ENCODE results near the gene PEMT.

PEMT gene

GRCh38 chr17:17528696-17529652 lies 62.5 kb downstream of the PEMT start:
- DNase-seq: no peak

GRCh38 chr17:17527956-17528500 lies 63.5 kb downstream of the PEMT start:
- DNase-seq: no peak

GRCh38 chr17:17527534-17527933 lies 64.0 kb downstream of the PEMT start:
- no peak for DNase-seq

DNA sequence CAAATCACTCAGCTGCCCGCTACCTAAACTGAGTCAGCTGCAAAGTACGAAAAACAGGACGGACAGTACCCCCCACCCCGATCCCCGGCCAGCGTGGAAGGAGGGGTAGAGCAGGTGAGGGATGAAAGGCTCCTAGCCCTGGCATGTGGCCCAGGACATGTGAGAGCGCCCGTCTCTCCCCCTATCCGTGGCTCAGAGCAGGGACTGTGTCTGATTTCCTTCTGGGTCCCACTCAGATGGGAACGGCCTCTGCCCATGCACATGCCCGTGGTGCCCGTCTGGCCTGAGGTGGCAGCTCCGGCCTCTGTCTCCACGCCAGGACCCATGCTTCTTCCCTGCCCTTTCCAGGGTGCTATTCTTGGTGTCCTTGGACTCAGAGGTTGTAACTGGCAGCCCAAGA lies 65.1 kb downstream of the PEMT start:
- DNase-seq: no peak

DNA sequence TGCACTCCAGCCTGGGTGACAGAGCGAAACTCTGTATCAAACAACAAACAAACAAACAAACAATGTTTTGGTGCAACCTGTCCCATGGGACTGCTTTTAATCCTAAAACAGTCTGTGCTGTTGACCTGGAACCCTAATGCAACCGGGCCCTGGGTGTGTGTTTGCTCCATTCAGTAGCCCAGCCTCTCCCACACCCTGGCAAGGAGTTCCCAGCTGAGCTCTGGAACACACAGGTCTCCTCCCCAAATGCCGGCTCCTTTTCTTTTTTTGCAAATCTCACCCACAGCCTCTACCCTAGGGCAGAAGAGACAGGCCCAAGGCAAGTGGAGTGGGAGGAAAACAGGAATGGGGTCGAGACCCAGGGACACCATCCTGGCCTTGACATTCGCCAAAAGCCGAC lies 65.6 kb downstream of the PEMT start:
- DNase-seq: no peak

GRCh38 chr17:17525311-17525710 lies 66.2 kb downstream of the PEMT start:
- no peak for DNase-seq

- no peak for DNase-seq
Observed at GRCh38 chr17:17523731-17524490, 67.6 kb downstream of the PEMT start.

DNA sequence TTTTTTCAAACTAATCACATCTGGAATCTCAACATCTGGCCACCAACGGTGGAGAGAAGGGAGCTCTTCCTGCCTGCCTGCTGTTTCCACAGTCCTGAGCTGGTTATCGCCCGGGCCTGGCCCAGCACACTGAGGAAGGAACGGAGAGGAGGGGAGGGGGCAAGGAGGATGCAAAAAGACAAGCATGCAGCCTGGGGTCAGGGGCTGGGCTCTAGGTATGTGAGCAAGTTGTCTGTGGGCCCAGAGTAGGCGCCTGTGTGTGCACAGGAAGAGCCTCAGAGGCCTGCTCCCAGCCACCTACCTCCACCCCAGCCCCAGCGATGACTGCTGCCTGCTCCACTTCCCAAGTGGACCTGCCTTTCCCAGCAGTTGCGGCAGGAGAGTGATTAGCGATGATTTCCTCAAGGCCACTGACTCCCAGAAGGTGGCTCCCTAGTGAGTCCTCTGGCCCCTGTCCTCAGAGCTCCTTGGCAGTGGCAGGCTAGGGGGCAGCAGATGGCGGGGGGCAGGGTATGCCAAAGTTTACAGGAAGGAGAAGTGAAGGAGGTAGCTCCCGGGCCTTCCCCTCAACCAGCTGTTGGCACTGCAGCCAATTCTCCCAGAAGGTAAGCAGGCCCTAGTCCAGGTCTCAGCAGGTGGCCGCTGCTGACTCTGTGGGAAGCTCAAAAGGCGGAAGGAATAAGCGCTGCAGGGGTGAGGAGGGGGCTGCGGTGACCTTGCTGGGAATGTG lies 68.3 kb downstream of the PEMT start:
- no peak for DNase-seq

DNA sequence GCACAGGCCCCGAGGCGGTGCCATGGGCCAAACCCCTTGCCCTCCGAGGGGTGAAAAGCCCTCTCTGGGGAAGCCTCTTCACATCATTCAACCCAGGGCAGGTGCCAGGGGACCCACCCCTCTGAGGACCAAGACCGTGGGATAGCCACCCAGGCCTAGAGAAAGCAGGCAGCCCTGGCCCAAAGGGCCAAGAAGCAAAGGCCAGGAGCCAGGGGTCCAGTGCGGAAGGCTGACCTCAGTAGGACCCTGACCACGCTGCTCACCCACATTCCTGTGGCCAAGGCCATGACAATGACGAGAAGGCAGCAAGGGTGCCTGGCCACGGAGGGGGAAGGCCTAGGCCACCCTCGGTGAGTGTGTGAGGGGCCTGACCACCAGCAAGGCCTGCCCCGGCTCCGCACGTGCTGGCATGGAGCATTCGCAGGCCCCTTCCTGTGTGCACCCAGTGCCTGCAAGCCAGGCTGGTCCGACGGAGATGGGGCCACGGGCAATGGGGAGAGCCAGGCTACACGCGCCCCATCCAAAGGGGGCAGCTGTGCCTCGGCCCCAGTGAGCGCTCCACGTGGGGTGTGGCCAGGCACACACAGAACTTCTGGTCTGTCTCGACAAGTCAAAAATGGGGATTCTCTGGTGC lies 70.8 kb downstream of the PEMT start:
- no peak for DNase-seq

DNA sequence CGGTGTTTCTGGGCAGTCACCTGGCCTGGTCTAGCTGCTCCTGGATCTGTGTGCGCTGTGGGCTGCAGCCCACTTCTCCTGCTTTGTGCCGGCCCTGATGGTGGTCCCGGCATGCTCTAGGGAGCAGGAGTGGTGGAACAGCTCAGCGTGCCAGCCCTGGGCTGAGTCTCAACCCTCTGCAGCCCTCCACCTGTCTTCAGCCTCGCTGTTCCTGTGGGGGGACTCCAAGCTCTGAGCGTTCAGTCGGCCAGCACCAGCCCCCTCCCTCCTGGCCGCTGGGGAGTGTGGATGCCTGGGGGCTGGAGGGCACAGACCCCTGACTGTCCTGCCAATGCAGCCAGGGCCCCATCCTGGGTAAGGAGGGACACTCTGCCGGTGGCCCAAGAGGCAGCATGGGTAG lies 71.6 kb downstream of the PEMT start:
- no peak for DNase-seq

DNA sequence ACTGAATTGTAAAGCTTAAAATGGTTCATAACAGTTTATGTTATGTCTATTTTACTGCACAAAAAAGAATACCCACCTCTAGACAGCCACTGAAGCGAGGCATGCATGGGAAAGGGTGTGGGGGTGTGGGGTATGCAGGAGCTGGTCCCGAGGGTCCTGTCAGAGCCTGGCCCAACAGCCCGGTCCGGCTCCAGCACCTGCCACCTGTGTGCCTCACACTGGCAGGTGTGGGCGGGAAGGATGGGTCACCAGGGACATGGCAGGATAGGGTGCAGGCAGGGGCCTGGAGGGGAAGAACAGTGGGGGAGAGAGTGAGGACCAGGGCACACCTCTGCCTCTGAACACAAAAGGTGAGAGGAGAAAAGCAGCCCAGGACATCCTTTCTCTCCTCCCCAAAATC lies 72.6 kb downstream of the PEMT start:
- DNase-seq: no peak

- DNase-seq: no peak
Observed at GRCh38 chr17:17518014-17518413, 73.5 kb downstream of the PEMT start.

DNA sequence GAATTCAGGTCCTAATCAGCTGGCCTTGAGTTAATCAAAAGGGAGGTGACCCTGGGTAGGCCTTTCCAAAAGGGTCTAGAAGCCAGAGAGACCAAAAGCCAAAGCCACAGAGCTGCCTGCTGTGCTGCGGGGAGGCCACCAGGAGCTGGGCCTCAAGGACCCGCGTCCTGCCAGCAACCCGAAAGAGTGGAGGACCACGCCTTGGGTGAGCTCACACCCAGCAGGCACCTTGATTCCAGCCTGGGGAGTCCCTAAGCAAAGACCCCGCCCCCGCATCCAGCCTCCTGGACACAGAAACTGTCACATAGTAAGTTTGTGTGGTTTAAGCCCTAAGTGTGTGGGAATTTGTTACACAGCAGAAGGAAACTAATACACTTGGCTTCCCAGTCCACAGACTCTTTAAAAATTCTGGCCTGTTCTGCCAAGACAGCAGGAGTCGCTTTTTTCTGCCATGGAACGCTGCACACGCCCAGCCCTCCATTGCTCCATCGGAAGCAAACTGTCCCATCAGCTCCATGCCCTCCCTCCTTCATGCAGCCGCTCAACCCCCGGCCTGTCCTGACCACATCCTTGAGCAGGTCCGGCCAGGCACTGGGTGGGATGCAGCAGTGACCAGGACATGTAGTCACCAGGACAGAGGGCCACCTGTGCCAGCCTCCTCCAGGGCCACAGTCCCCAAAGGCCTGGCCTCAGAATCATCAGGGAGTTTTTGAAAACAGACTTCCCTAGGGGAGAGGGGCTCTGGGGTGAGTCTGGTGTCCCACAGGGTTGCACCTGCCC lies 74.4 kb downstream of the PEMT start:
- no peak for DNase-seq

GRCh38 chr17:17515934-17516930 lies 75.3 kb downstream of the PEMT start:
- DNase-seq: no peak

DNA sequence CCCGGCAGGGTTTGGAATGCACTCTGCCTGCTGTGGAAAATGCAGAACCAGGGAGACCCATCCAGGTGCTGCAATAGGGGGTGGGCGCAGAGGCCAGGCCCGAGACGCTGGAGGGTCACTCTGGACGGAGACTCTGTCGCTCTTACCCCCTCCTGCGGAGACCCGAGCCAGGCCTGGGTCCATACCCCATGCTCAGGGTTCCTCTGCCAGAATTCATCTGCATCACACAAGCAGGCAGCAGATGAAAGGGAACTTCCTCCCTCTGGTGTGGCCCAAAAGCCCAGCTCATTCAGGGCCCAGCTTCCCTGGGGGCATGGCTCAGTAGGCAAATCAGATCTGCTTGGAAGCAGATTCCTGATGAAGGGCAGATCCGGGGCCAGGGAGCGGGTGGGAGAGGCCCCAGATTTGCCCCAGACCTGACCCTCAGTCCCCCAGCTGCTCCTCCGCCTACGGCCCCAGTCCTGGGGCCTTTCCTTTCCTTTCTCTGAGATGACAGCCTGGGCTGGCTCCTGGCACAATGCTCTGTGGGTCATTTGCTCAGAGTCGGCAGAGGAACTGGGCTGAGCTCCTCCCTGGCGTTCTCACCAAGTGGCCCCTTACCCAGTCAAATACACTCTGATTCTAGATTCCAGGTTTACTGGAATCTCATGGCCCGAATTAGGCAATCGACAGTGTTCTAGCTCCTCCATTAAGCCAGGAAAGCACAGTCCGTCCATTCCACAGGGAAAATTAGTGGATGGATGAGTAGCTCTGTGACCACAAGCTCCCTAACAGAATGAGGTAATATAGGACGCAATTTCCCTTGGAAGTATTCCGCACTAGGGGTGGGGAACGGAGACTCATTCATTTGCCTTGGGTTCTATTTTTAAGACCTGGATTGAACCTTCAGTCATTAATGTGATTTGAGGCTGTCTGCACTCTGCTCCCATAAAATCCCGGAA lies 76.2 kb downstream of the PEMT start:
- no peak for DNase-seq

- DNase-seq: no peak
Observed at GRCh38 chr17:17514361-17514992, 77.0 kb downstream of the PEMT start.

- no peak for DNase-seq
Observed at GRCh38 chr17:17513626-17514025, 77.9 kb downstream of the PEMT start.

DNA sequence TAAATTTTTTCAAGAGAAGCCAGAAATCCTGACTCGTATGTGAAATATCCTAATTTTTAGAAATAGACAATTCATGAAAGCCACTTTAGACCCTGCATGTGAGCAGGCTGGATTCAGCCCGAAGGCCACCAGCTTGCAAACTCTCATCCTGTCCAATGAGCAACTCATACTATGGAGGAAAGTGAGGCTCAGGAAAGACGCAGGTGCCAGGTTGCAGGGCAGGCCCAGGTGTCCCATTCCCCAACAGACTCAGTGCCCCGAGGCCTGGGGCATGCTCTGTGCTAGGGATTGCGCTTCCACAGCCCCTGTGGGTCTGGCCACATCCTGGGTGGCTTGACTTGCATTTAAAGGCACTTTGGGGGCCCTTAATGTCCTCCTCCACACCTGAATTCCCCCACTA lies 78.6 kb downstream of the PEMT start:
- DNase-seq: no peak
